Endodermal cell (in vitro differentiated cells): ENCODE data around the gene MYORG. TPM values are rescaled to one million over a fixed set of nuclear protein-coding genes. Genes with fewer than 3 reads are reported as not detected.
A peak's percentile ranks its signal among the peaks of the same experiment; 100 is the strongest.

Experiments used
- DNase-seq: peaks from one replicate; pipeline ENCODE4 v3.0.0-alpha.2; 2017
- H3K27ac ChIP-seq: 2 replicates; pipeline ENCODE4 v1.5.1; 2013; ENCODE audit warnings: mild to moderate bottlenecking, low read depth, low read length, moderate library complexity
- H3K27me3 ChIP-seq: 2 replicates; pipeline ENCODE4 v1.6.1; 2013; ENCODE audit warnings: mild to moderate bottlenecking, low read length, moderate library complexity; ENCODE audit not compliant: insufficient read depth, control insufficient read depth, poor library complexity, severe bottlenecking
- H3K36me3 ChIP-seq: 2 replicates; pipeline ENCODE4 v1.7.0; 2013; ENCODE audit warnings: mild to moderate bottlenecking, low read length, moderate library complexity; ENCODE audit not compliant: control insufficient read depth, insufficient read depth
- H3K4me1 ChIP-seq: one replicate; pipeline ENCODE4 v1.7.0; 2013; ENCODE audit warnings: low read length; ENCODE audit not compliant: control insufficient read depth, insufficient read depth
- H3K4me3 ChIP-seq: 2 replicates; pipeline ENCODE4 v1.5.1; 2013; ENCODE audit warnings: mild to moderate bottlenecking, low read length, moderate library complexity
- H3K9ac ChIP-seq: 2 replicates; pipeline ENCODE4 v1.6.1; 2013; ENCODE audit warnings: mild to moderate bottlenecking, low read length, moderate library complexity; ENCODE audit not compliant: poor library complexity, severe bottlenecking; ENCODE audit errors: extremely low read depth
- H3K9me3 ChIP-seq: 2 replicates; pipeline ENCODE4 v1.6.1; 2013; ENCODE audit warnings: mild to moderate bottlenecking, low read length, moderate library complexity; ENCODE audit not compliant: control insufficient read depth
- H3K27ac Mint-ChIP-seq: 2 replicates; pipeline ENCODE4 v1.8.0; 2020; ENCODE audit warnings: mixed read lengths
- H3K27me3 Mint-ChIP-seq: 2 replicates; pipeline ENCODE4 v1.8.0; 2021; ENCODE audit warnings: mild to moderate bottlenecking, mixed read lengths; ENCODE audit not compliant: insufficient read depth
- H3K36me3 Mint-ChIP-seq: 2 replicates; pipeline ENCODE4 v1.8.0; 2020; ENCODE audit warnings: low read depth, mixed read lengths
- H3K4me1 Mint-ChIP-seq: 2 replicates; pipeline ENCODE4 v1.8.0; 2020; ENCODE audit warnings: mixed read lengths
- H3K4me3 Mint-ChIP-seq: 2 replicates; pipeline ENCODE4 v1.8.0; 2020; ENCODE audit warnings: mild to moderate bottlenecking, moderate library complexity, mixed read lengths
- H3K9me3 Mint-ChIP-seq: 2 replicates; pipeline ENCODE4 v1.8.0; 2020; ENCODE audit warnings: mild to moderate bottlenecking, mixed read lengths
- WGBS, 2 experiments: methylation state at CpG; one replicate each; pipeline versions ENCODE4 v1.1.5 to v1.1.7; 2013; ENCODE audit warnings: missing lambda C conversion rate in 2 of 2, mixed read lengths in 1 of 2; ENCODE audit not compliant: insufficient coverage in 1 of 2, insufficient read length in 1 of 2; 5-methylcytosine and 5-hydroxymethylcytosine counted together
- total RNA-seq, 2 donors: library from RNA; stranded (reverse); fragmentation: NEBNext Ultra II Directional in 1 of 2; extraction: Animal tissue kit (Norgen Biotek cat#: 25700) in 1 of 2; gene quantifications; 2 replicates in 1 of 2; 3 replicates in 1 of 2; pipeline ENCODE4 v1.2.1, GENCODE V29; 2021
- TF ChIP-seq, protein P1 (sequence below): fragments of 200-600 bp; sonication (generic); conservative IDR thresholded peaks from 2 replicates; pipeline ENCODE4 v1.5.0; 2021; ENCODE audit warnings: antibody characterized with exemption, mild to moderate bottlenecking

MYORG gene
- total RNA-seq, 2 donors from 2014 or later = 56.7 to 58.8 TPM

DNA sequence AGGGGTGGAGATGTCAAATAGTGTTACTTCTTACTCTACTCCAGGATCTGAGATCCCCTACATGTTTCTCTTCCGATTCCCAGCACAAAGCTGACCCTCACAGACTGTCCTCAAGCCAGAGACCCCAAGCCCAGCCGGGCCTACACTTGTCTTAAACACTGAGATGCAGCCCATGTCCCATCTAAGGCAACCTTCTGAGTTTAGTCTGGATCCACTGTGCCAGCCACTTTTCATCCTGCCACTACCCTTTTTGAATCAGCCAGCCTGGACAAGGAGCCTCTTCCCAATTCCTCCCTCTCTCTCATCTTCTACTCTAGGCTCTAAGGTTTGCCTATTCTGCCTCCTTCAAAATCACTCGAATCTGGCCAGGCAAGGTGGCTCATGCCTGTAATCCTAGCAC lies 6.2 kb upstream of the MYORG start:
- Histone ChIP-seq H3K9me3 (no peaks in the 10 kb centered on the region), H3K27ac (no peak overlapping the region), H3K36me3 (no peaks in the 10 kb centered on the region), H3K4me1 (no peaks in the 10 kb centered on the region), H3K9ac (no peak overlapping the region), H3K4me3 (no peak overlapping the region), H3K27me3 (peaks cover 54% of the 10 kb centered on the region)
- Mint-ChIP-seq H3K4me1 (peaks cover 10% of the 10 kb centered on the region), H3K9me3 (no peaks in the 10 kb centered on the region), H3K4me3 (no peak overlapping the region), H3K27me3 (peaks cover 63% of the 10 kb centered on the region), H3K36me3 (no peaks in the 10 kb centered on the region), H3K27ac (no peak overlapping the region)
- peak; percentile 22 for DNase-seq
- 84% methylated on average over 3 of the region's 3 CpGs; no CpG with 5 or more reads in 1 of the 2 experiments for WGBS, 2 experiments
- TF ChIP-seq, protein P1, sequence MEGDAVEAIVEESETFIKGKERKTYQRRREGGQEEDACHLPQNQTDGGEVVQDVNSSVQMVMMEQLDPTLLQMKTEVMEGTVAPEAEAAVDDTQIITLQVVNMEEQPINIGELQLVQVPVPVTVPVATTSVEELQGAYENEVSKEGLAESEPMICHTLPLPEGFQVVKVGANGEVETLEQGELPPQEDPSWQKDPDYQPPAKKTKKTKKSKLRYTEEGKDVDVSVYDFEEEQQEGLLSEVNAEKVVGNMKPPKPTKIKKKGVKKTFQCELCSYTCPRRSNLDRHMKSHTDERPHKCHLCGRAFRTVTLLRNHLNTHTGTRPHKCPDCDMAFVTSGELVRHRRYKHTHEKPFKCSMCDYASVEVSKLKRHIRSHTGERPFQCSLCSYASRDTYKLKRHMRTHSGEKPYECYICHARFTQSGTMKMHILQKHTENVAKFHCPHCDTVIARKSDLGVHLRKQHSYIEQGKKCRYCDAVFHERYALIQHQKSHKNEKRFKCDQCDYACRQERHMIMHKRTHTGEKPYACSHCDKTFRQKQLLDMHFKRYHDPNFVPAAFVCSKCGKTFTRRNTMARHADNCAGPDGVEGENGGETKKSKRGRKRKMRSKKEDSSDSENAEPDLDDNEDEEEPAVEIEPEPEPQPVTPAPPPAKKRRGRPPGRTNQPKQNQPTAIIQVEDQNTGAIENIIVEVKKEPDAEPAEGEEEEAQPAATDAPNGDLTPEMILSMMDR = no peak

- Mint-ChIP-seq H3K4me3 (no peak overlapping the region), H3K9me3 (no peaks in the 10 kb centered on the region), H3K27ac (no peak overlapping the region), H3K27me3 (peaks cover 65% of the 10 kb centered on the region), H3K36me3 (no peaks in the 10 kb centered on the region), H3K4me1 (peaks cover 10% of the 10 kb centered on the region)
- no peak overlapping the region for H3K9ac ChIP-seq
- H3K4me1 ChIP-seq = no peaks in the 10 kb centered on the region
- no peaks in the 10 kb centered on the region for H3K9me3 ChIP-seq
- H3K4me3 ChIP-seq = no peak overlapping the region
- H3K27ac ChIP-seq = no peak overlapping the region
- H3K36me3 ChIP-seq = no peaks in the 10 kb centered on the region
- 80 to 89% methylated on average over 3 to 5 of the region's 5 CpGs for WGBS, 2 experiments
- TF ChIP-seq, protein P1 = no peak
- peak; percentile 32 for DNase-seq
- H3K27me3 ChIP-seq = peaks cover 54% of the 10 kb centered on the region
Measured at GRCh38 chr9:34382054-34382453, 5.4 kb upstream of the MYORG start.

GRCh38 chr9:34381323-34381722 lies 4.6 kb upstream of the MYORG start:
- WGBS, 2 experiments = 35 to 49% methylated on average over 10 to 17 of the region's 17 CpGs
- Mint-ChIP-seq H3K9me3 (no peaks in the 10 kb centered on the region), H3K4me1 (peaks cover 10% of the 10 kb centered on the region), H3K4me3 (peak overlapping the region; percentile 68), H3K27ac (no peak overlapping the region), H3K36me3 (no peaks in the 10 kb centered on the region), H3K27me3 (peaks cover 65% of the 10 kb centered on the region)
- DNase-seq = peak; percentile 75
- Histone ChIP-seq H3K9ac (no peak overlapping the region), H3K9me3 (no peaks in the 10 kb centered on the region), H3K27me3 (peaks cover 54% of the 10 kb centered on the region), H3K4me1 (no peaks in the 10 kb centered on the region), H3K27ac (no peak overlapping the region), H3K36me3 (no peaks in the 10 kb centered on the region), H3K4me3 (peak overlapping the region; percentile 83)
- TF ChIP-seq, protein P1 = no peak
